Neural cell (in vitro differentiated cells): ENCODE measurements around the gene TIPARP.

Experiments
- CTCF ChIP-seq: fragments of 450-650 bp; IDR thresholded peaks from 2 replicates; pipeline ENCODE4 v1.5.1; 2014; ENCODE audit warnings: antibody characterized with exemption, mild to moderate bottlenecking, moderate library complexity; ENCODE audit not compliant: poor library complexity, severe bottlenecking
- EP300 ChIP-seq: fragments of 450-650 bp; conservative IDR thresholded peaks from 2 replicates; pipeline ENCODE4 v1.6.1; 2014; ENCODE audit warnings: antibody characterized with exemption, mild to moderate bottlenecking, moderate library complexity; ENCODE audit not compliant: poor library complexity, severe bottlenecking
- EZH2 ChIP-seq: fragments of 200-600, 300-800 bp; shearing (Covaris generic), sonication (generic); IDR thresholded peaks from 2 replicates; pipeline ENCODE4 v1.6.1; 2014; ENCODE audit warnings: antibody characterized with exemption, low read length, borderline replicate concordance, mild to moderate bottlenecking; ENCODE audit not compliant: insufficient read depth, poor library complexity, severe bottlenecking
- MXI1 ChIP-seq: fragments of 450-650 bp; conservative IDR thresholded peaks from 2 replicates; pipeline ENCODE4 v1.6.1; 2014; ENCODE audit warnings: antibody characterized with exemption, mild to moderate bottlenecking; ENCODE audit not compliant: poor library complexity, severe bottlenecking
- POLR2AphosphoS5 ChIP-seq: IDR thresholded peaks from 2 replicates; pipeline ENCODE4 v1.6.1; 2012
- RAD21 ChIP-seq: fragments of 450-650 bp; conservative IDR thresholded peaks from 2 replicates; pipeline ENCODE4 v1.6.1; 2014; ENCODE audit warnings: antibody characterized with exemption, mild to moderate bottlenecking, moderate library complexity
- SMC3 ChIP-seq: fragments of 450-650 bp; conservative IDR thresholded peaks from 2 replicates; pipeline ENCODE4 v1.6.1; 2014; ENCODE audit warnings: antibody characterized with exemption, mild to moderate bottlenecking, moderate library complexity; ENCODE audit not compliant: poor library complexity
- TAF1 ChIP-seq: IDR thresholded peaks from 2 replicates; pipeline ENCODE4 v1.6.1; 2012; ENCODE audit warnings: low read depth

GRCh38 chr3:156721687-156722618 is 47.6 kb downstream of the TIPARP start:
- no peak for TF ChIP-seq CTCF
- TF ChIP-seq SMC3, result no peak
- no peak for TF ChIP-seq TAF1
- no peak for TF ChIP-seq MXI1
- no peak for TF ChIP-seq EP300
- no peak for TF ChIP-seq EZH2
- TF ChIP-seq POLR2AphosphoS5, result no peak
- no peak for TF ChIP-seq RAD21
